ENCODE results near the gene CCDC112.
"Not testable (repeated sequence)": the region's sequence is repeated elsewhere in the genome, so short reads cannot be mapped to it uniquely, and the experiment has no call there.

The CCDC112 gene

DNA sequence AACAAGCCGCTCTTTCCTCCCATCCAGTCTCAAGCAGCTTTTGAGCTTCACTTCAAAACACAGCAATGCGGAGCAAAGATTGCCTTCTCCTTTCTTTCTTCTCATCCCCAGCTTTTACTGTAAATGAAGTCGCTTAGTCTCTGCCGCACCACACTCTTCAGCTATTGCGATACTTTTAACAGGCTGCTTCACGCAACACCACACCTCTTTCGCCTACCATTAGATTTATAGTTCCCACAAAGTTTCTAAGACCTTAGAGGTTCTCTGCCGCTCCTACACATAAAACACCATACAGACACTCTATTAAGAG lies 34.5 kb downstream of the CCDC112 start:
- peak in 1 of 5 experiments; percentile 29 for DNase-seq

DNA sequence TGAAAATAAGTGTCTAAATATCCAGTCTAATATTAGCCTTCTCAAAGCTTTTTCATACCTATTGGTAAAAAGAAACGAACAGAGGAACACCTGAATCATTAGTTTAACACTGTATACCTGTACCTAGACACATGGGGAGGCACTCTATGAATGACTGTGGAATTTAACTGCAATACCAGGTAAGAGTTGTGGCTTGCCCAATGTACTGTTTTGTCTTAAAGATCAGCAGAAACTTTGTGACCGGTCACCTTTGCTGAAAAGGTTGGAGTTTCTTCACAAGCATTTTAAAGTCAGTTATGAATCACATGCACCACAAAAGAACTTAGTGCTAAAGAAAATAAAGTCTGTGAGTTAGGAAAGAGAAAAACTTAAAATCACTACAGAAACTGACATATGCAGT lies 36.2 kb downstream of the CCDC112 start:
- no peak for DNase-seq

DNA sequence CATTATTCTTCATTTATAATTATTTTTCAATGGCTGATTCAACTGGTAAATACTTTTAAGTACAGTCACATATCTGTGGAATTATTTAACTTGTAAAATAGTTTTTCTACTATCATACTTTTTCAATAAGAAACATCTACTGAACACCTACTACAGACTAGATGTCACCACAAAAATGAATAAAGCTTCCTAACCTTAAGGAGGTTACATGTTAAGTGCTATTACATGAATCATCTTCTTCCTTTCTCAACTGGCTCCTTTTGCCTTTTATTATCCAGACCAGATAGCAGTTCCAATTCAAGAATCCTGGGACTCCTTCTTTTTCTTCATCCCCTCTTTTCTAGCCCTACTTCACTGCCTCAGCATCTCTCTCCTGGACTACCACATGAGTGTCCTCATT lies 38.5 kb downstream of the CCDC112 start:
- no peak for DNase-seq

DNA sequence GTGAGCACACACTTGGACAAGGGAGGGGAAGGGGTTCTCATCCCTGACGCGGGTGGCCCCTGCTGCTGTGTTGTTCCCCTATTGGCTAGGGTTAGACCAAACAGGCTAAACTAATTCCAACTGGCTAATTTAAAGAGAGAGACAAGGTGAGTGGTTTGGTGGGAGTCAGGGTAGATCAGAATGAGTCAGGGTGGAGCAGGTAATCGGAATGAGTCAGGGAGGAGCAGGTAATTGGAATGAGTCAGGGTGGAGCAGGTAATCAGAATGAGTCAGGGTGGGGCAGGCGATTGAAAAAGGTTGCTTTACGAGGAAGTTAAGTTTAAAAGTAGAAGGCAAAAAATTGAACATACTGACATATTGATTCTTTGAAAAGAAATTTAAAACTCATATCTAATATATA lies 47.1 kb downstream of the CCDC112 start:
- not testable (repeated sequence) for DNase-seq

GRCh38 chr5:115246361-115246991 lies 50.0 kb downstream of the CCDC112 start:
- DNase-seq = peak in 2 of 5 experiments; percentile 8 to 41

GRCh38 chr5:115243412-115243811 lies 53.0 kb downstream of the CCDC112 start:
- peak in 1 of 5 experiments; percentile 42 for DNase-seq

DNA sequence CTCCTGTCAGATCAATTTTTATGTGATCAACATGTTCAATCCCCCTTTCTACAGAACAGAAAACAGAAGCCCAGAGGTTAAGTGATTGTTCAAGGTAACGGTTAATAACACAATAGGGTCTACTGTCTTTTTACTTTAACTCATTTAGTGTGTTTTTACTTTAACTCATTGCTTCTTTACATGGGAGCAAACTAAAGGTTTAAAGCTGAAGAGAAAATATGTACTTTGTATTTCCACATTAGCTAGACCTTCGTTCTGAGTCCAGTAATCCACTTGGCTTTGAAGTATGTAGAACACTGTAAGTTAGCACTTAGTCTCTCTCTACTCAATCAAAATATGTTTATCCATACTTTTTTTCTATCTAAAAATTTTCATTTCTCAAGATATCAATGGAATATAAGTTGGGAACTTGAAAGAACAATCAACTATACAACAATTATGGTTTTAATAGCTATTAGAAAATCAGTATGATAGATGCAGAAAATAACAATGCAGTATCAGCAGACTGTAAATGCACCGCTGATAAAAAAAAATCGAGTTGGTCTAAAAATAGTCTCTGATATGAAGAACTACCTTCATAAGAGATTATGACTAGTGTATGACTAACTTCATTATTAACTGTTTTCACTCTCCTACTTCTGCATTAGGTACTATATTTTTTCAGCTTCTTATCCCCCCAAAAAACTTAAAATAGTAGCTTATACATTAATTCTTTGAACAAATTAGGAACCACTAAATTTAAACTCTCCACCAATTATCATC lies 54.4 kb downstream of the CCDC112 start:
- no peak for DNase-seq

- DNase-seq = no peak
Observed at GRCh38 chr5:115237066-115237465, 59.4 kb downstream of the CCDC112 start.

GRCh38 chr5:115236599-115236998 lies 59.9 kb downstream of the CCDC112 start:
- DNase-seq = no peak

DNA sequence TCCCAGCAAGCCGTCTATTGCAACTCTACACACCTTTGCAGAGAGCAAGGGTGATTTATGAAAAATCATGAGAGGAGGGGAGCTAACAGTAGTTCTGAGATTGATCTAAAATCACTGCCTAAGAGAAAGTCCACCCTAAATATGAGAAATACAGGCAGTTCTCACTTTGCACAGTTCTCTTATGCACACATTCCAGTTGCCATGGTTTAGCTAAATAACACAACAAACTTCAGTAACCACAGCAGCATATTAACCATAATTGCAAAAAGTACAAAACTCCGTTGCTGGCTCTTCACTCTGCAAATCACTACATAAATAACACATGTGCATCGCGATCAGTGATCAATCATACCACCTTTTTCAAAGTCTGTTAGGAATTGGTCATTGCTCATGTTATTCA lies 64.9 kb downstream of the CCDC112 start:
- DNase-seq = peak in 1 of 5 experiments; percentile 12

GRCh38 chr5:115229606-115230005 lies 66.8 kb downstream of the CCDC112 start:
- no peak for DNase-seq

- DNase-seq = no peak
Observed at GRCh38 chr5:115227281-115227680, 69.2 kb downstream of the CCDC112 start.
